Measurements from ENCODE around the gene SHC4. TPM values are rescaled to one million over a fixed set of nuclear protein-coding genes. Genes with fewer than 3 reads are reported as not detected.
"Not testable (repeated sequence)": the region's sequence is repeated elsewhere in the genome, so short reads cannot be mapped to it uniquely, and the experiment has no call there.

Gene SHC4
- total RNA-seq, 1 donor: 0.10 TPM

- Histone ChIP-seq H3K27me3 (ENCODE audit: insufficient read depth, low read length) (peaks cover 9% of the 10 kb centered on the region), H3K9me3 (ENCODE audit: low read depth, low read length) (no peaks in the 10 kb centered on the region), H3K4me1 (ENCODE audit: insufficient read depth, low read length) (peaks cover 10% of the 10 kb centered on the region), H3K4me3 (ENCODE audit: low read length) (no peak overlapping the region)
Observed at GRCh38 chr15:48976444-48977088, 12.8 kb upstream of the SHC4 start.

DNA sequence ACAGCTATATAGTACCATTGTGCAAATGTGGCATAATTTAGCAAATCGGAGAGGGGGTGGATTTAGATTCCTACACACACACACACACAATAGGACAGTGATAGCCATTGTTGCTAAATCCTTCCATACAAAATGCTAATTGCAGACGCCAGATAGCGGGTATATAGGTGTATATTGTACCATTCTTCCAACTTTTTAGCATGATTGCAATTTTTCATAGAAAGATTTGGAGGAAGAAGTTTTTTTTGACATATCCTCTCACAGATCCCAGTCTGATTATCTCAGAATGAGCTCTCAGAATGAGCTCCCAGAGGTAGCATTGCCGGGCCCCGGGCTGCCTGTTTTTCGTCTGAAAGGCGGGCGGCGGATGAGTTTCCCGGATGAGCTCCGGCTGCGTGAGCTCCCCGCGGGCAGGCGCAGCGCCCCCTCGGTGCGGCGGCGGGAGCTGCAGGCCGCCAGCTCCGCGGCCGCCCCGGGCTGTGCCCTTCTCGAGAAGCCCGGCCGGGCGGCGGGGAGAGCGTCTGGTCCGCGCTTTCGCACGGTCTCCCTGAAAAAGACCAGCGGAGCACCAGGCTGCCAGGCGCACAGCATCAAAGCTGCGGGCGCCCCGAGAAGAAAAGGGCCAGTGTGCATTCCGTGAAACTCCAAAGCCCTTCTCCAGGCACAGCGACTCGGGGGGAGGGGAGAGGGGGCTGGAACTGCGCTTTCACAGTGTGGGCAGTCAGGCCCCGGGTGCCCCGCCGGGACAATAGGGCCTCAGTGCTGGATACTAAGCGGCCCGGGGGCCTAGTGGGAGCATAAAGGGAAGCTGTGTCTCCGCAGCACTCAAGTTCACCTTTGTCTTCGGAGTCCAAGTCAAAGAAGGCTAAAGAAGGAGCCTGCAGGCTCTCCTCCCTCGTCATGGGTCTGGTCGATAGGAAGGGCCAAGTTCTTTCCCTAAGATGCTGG lies 12.0 kb upstream of the SHC4 start:
- H3K4me3 ChIP-seq (ENCODE audit: low read length): peak overlapping the region; percentile 22
- no peaks in the 10 kb centered on the region for H3K9me3 ChIP-seq (ENCODE audit: low read depth, low read length)
- H3K4me1 ChIP-seq (ENCODE audit: insufficient read depth, low read length): peaks cover 10% of the 10 kb centered on the region
- peaks cover 9% of the 10 kb centered on the region for H3K27me3 ChIP-seq (ENCODE audit: insufficient read depth, low read length)

GRCh38 chr15:48974882-48975281 lies 11.2 kb upstream of the SHC4 start:
- Histone ChIP-seq H3K4me3 (ENCODE audit: low read length) (no peak overlapping the region), H3K4me1 (ENCODE audit: insufficient read depth, low read length) (peaks cover 10% of the 10 kb centered on the region), H3K27me3 (ENCODE audit: insufficient read depth, low read length) (peaks cover 9% of the 10 kb centered on the region), H3K9me3 (ENCODE audit: low read depth, low read length) (no peaks in the 10 kb centered on the region)

- no peak overlapping the region for H3K4me3 ChIP-seq (ENCODE audit: low read length)
- H3K9me3 ChIP-seq (ENCODE audit: low read depth, low read length): no peaks in the 10 kb centered on the region
- peaks cover 10% of the 10 kb centered on the region for H3K4me1 ChIP-seq (ENCODE audit: insufficient read depth, low read length)
- peaks cover 9% of the 10 kb centered on the region for H3K27me3 ChIP-seq (ENCODE audit: insufficient read depth, low read length)
Observed at GRCh38 chr15:48972750-48973503, 9.2 kb upstream of the SHC4 start.

- not testable (repeated sequence) for H3K9me3 ChIP-seq (ENCODE audit: low read depth, low read length); H3K4me3 ChIP-seq (ENCODE audit: low read length); H3K27me3 ChIP-seq (ENCODE audit: insufficient read depth, low read length)
- peaks cover 10% of the 10 kb centered on the region for H3K4me1 ChIP-seq (ENCODE audit: insufficient read depth, low read length)
Observed at GRCh38 chr15:48970926-48971325, 7.2 kb upstream of the SHC4 start.

GRCh38 chr15:48968066-48968465 lies 4.3 kb upstream of the SHC4 start:
- Histone ChIP-seq H3K27me3 (ENCODE audit: insufficient read depth, low read length) (peaks cover 22% of the 10 kb centered on the region), H3K4me3 (ENCODE audit: low read length) (no peak overlapping the region), H3K4me1 (ENCODE audit: insufficient read depth, low read length) (peaks cover 24% of the 10 kb centered on the region), H3K9me3 (ENCODE audit: low read depth, low read length) (no peaks in the 10 kb centered on the region)

GRCh38 chr15:48967336-48967735 lies 3.6 kb upstream of the SHC4 start:
- Histone ChIP-seq H3K4me3 (ENCODE audit: low read length) (no peak overlapping the region), H3K4me1 (ENCODE audit: insufficient read depth, low read length) (peaks cover 30% of the 10 kb centered on the region), H3K9me3 (ENCODE audit: low read depth, low read length) (no peaks in the 10 kb centered on the region), H3K27me3 (ENCODE audit: insufficient read depth, low read length) (peaks cover 28% of the 10 kb centered on the region)

DNA sequence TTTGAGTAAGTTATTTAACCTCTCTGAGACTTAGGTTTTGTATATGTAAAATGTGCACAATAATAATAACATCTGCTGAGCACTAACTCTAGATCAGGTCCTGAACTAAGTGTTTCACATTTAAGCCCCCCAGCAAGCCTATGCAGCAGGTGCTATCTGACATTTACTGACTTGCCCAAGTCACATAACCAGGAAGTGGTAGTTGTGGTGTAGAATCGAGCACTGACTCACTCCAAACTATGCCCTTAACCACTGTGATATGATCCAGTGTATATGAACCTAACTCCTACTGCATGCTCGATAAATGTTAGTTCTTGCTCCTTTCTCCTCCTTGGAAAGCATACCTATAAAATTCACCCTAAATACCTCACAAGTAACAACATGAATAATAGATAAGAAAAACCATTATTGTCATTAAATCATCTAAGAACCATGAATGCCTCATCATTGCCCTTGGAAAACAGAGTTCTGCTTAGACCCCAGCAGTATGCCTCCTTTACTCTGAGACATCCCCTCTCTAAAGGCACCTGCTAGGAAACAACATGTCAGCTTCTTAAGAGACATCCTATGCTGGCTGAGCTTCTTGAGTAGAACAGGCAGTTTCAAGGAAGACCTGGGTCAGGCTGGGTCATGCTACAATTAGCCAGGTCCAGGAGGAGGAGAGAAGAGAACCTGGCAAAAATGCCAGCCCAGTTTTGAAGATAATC lies 3.0 kb upstream of the SHC4 start:
- H3K9me3 ChIP-seq (ENCODE audit: low read depth, low read length): no peaks in the 10 kb centered on the region
- H3K4me1 ChIP-seq (ENCODE audit: insufficient read depth, low read length): peaks cover 30% of the 10 kb centered on the region
- peaks cover 30% of the 10 kb centered on the region for H3K27me3 ChIP-seq (ENCODE audit: insufficient read depth, low read length)
- H3K4me3 ChIP-seq (ENCODE audit: low read length): no peak overlapping the region

- H3K9me3 ChIP-seq (ENCODE audit: low read depth, low read length): no peaks in the 10 kb centered on the region
Observed at GRCh38 chr15:48965972-48966371, 2.3 kb upstream of the SHC4 start.

DNA sequence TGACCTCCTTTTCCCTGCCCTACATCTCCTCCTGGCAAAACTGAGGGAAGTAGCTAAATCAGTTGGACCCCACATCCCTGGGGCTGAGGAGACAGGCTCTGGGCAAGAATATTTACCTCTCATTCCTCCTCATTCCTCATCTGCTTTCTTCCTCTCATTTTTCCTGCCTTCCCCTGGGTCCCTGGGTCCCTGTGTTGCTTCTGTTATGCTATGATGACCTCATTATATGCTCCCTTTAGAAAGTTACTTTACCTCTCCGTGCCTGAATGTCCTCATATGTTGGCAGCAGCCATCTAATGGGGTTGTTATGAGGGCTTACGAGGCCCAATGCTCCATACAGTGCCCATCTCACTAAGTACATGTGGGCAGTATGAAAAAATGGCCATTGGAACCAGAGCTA lies 1.2 kb upstream of the SHC4 start:
- Histone ChIP-seq H3K4me3 (ENCODE audit: low read length) (no peak overlapping the region), H3K4me1 (ENCODE audit: insufficient read depth, low read length) (peaks cover 30% of the 10 kb centered on the region), H3K27me3 (ENCODE audit: insufficient read depth, low read length) (peaks cover 30% of the 10 kb centered on the region), H3K9me3 (ENCODE audit: low read depth, low read length) (no peaks in the 10 kb centered on the region)

More at GRCh38 chr15:48965972-48966371, 2.3 kb upstream of the SHC4 start:
- Histone ChIP-seq H3K27me3 (ENCODE audit: insufficient read depth, low read length) (peaks cover 30% of the 10 kb centered on the region), H3K4me1 (ENCODE audit: insufficient read depth, low read length) (peaks cover 30% of the 10 kb centered on the region), H3K4me3 (ENCODE audit: low read length) (no peak overlapping the region)

DNA sequence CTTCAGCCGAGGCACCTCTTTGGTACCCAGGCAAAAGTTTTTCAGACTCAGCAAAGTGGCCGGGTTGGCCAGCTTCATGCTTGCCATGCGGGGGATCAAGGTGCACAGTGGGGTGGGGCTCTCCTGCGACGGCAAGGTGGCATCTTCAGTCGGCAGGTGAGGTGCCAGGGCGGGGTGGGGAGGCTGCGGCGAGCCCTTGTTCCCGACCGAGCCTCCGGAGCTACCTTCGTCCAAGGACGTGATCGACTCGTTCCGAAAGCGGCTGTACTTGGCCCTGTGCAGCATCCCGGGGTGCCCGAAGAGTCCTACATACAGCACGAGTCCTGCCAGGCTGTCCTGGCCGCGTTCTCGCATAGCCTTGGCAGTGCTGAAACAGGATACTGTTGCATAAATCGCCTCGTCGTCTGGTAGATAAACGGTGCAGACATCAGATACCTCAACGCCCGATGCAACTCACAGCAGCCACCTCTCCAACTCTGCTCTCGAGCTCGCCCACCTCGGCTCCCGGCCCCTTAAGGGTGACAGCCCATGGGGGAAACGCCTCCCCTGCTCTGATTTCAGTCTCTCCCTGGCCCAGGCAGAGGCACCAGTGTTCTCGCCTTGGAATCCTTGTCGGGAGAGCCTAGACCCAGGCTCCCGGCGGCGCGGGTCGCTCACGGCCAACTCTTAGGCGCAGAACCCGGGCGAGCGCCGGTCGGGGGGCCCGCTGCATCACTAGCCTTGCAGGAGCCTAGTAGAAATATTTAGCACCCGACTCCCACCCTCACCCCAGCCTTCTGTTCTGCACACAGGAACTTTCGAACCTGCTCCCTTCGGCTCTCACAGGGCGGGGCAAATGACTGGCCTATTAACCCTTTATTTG lies 826 bp downstream of the SHC4 start:
- Histone ChIP-seq H3K4me1 (ENCODE audit: insufficient read depth, low read length) (peaks cover 30% of the 10 kb centered on the region), H3K9me3 (ENCODE audit: low read depth, low read length) (no peaks in the 10 kb centered on the region), H3K27me3 (ENCODE audit: insufficient read depth, low read length) (peaks cover 30% of the 10 kb centered on the region), H3K4me3 (ENCODE audit: low read length) (peak overlapping the region; percentile 4)

- no peaks in the 10 kb centered on the region for H3K27me3 ChIP-seq (ENCODE audit: insufficient read depth, low read length)
- no peaks in the 10 kb centered on the region for H3K4me1 ChIP-seq (ENCODE audit: insufficient read depth, low read length)
- H3K9me3 ChIP-seq (ENCODE audit: low read depth, low read length): no peaks in the 10 kb centered on the region
- H3K4me3 ChIP-seq (ENCODE audit: low read length): no peak overlapping the region
Observed at GRCh38 chr15:48955967-48956366, 7.8 kb downstream of the SHC4 start.

DNA sequence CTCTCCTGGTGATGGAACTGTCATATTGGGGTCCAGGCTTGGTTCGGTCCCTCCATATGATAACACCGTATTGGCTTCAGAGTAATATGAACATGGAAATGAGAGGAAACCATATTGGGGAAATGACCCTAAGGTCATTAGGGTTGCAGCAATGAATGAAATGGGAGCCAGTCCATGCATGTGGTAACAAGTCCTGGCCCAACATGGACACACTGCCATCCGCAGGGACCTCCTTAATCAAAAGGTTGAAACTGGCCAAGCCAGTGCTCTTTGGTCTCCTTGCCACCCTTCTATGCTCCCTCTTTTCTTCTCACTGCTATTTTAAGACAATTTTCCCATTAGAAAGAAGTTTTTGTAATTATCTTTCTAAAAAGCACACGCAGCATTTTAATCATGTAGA lies 8.3 kb downstream of the SHC4 start:
- no peaks in the 10 kb centered on the region for H3K9me3 ChIP-seq (ENCODE audit: low read depth, low read length)
- no peaks in the 10 kb centered on the region for H3K4me1 ChIP-seq (ENCODE audit: insufficient read depth, low read length)
- no peaks in the 10 kb centered on the region for H3K27me3 ChIP-seq (ENCODE audit: insufficient read depth, low read length)
- H3K4me3 ChIP-seq (ENCODE audit: low read length): no peak overlapping the region

- Histone ChIP-seq H3K27me3 (ENCODE audit: insufficient read depth, low read length) (no peaks in the 10 kb centered on the region), H3K9me3 (ENCODE audit: low read depth, low read length) (no peaks in the 10 kb centered on the region), H3K4me3 (ENCODE audit: low read length) (no peak overlapping the region)
Observed at GRCh38 chr15:48954538-48954937, 9.2 kb downstream of the SHC4 start.

More at GRCh38 chr15:48954538-48954937, 9.2 kb downstream of the SHC4 start:
- no peaks in the 10 kb centered on the region for H3K4me1 ChIP-seq (ENCODE audit: insufficient read depth, low read length)

Data from mononuclear cell (primary cell).